Nephron (organoid): ENCODE measurements around the gene ASB16.

ENCODE experiments used
- H3K27ac Mint-ChIP-seq, 3 experiments: 2 replicates each; pipeline ENCODE4 v1.8.0; 2020; ENCODE audit warnings: mixed read lengths in 3 of 3, mild to moderate bottlenecking in 2 of 3, moderate library complexity in 1 of 3
- H3K27me3 Mint-ChIP-seq: 2 replicates; pipeline ENCODE4 v1.8.0; 2021; ENCODE audit warnings: low read depth, mild to moderate bottlenecking, moderate library complexity, mixed read lengths
- H3K36me3 Mint-ChIP-seq: 2 replicates; pipeline ENCODE4 v1.8.0; 2020; ENCODE audit warnings: low read depth, mixed read lengths
- H3K4me1 Mint-ChIP-seq: 2 replicates; pipeline ENCODE4 v1.8.0; 2020; ENCODE audit warnings: mixed read lengths
- H3K4me3 Mint-ChIP-seq, 3 experiments: 2 replicates each; pipeline ENCODE4 v1.8.0; 2020; ENCODE audit warnings: mild to moderate bottlenecking in 3 of 3, mixed read lengths in 3 of 3, moderate library complexity in 2 of 3
- H3K9me3 Mint-ChIP-seq: 2 replicates; pipeline ENCODE4 v1.8.0; 2020; ENCODE audit warnings: mixed read lengths
- CTCF ChIP-seq, 3 experiments: fragments of 200-600 bp; sonication (generic); IDR thresholded peaks; one replicate each; pipeline ENCODE4 v1.5.0; 2021; ENCODE audit warnings: antibody characterized with exemption in 3 of 3; ENCODE audit not compliant: unreplicated experiment in 3 of 3

ASB16 gene

GRCh38 chr17:44186307-44187130 lies 16.0 kb downstream of the ASB16 start, which contains the start of gene TMUB2:
TSS of gene TMUB2 (plus strand) at chr17:44186972. CDS start at chr17:44187709, 737 bp downstream.
- TF ChIP-seq CTCF (IDR thresholded peaks at IDR 0.05; ENCODE audit: unreplicated experiment in 3 of 3), result no peak
- Mint-ChIP-seq H3K4me1 (peaks cover 51% of the 10 kb centered on the region), H3K9me3 (peaks cover 3% of the 10 kb centered on the region), H3K36me3 (peaks cover 29% of the 10 kb centered on the region), H3K27me3 (no peaks in the 10 kb centered on the region), H3K4me3 (peak within 1 kb of the TSS; percentile 92 to 96 (median 93)), H3K27ac (peak within 1 kb of the TSS; percentile 95 to 99 (median 98))

- no peak for TF ChIP-seq CTCF (IDR thresholded peaks at IDR 0.05; ENCODE audit: unreplicated experiment in 3 of 3)
- peak overlapping the region; percentile 92 to 96 (median 93) for H3K4me3 Mint-ChIP-seq
- H3K4me1 Mint-ChIP-seq, result peaks cover 48% of the 10 kb centered on the region
- H3K36me3 Mint-ChIP-seq, result peaks cover 23% of the 10 kb centered on the region
- H3K27me3 Mint-ChIP-seq, result no peaks in the 10 kb centered on the region
- no peaks in the 10 kb centered on the region for H3K9me3 Mint-ChIP-seq
- peak overlapping the region; percentile 95 to 99 (median 98) for H3K27ac Mint-ChIP-seq
These were observed 16.8 kb downstream of the ASB16 start for GRCh38 chr17:44187131-44187899.

- Mint-ChIP-seq H3K27ac (peak overlapping the region in 2 of 3 experiments; percentile 95 to 98), H3K4me1 (peaks cover 48% of the 10 kb centered on the region), H3K9me3 (no peaks in the 10 kb centered on the region)
These were observed 18.3 kb downstream of the ASB16 start for GRCh38 chr17:44188576-44189403.

GRCh38 chr17:44190481-44190880 lies 20.0 kb downstream of the ASB16 start:
- no peak for TF ChIP-seq CTCF (IDR thresholded peaks at IDR 0.05; ENCODE audit: unreplicated experiment in 3 of 3)
- H3K4me3 Mint-ChIP-seq, result peak overlapping the region; percentile 69 to 79 (median 79)
- H3K36me3 Mint-ChIP-seq, result peaks cover 31% of the 10 kb centered on the region
- H3K9me3 Mint-ChIP-seq, result no peaks in the 10 kb centered on the region
- peaks cover 43% of the 10 kb centered on the region for H3K4me1 Mint-ChIP-seq
- peak overlapping the region; percentile 61 to 93 (median 90) for H3K27ac Mint-ChIP-seq
- H3K27me3 Mint-ChIP-seq, result no peaks in the 10 kb centered on the region

More at GRCh38 chr17:44188576-44189403, 18.3 kb downstream of the ASB16 start:
- Mint-ChIP-seq H3K27me3 (no peaks in the 10 kb centered on the region), H3K4me3 (peak overlapping the region; percentile 92 to 96 (median 93)), H3K36me3 (peaks cover 19% of the 10 kb centered on the region)
- no peak for TF ChIP-seq CTCF (IDR thresholded peaks at IDR 0.05; ENCODE audit: unreplicated experiment in 3 of 3)

- Mint-ChIP-seq H3K4me3 (peak overlapping the region; percentile 69 to 79 (median 79)), H3K4me1 (peaks cover 39% of the 10 kb centered on the region), H3K36me3 (peaks cover 38% of the 10 kb centered on the region), H3K9me3 (no peaks in the 10 kb centered on the region), H3K27ac (peak overlapping the region; percentile 61 to 93 (median 90)), H3K27me3 (no peaks in the 10 kb centered on the region)
- TF ChIP-seq CTCF (IDR thresholded peaks at IDR 0.05; ENCODE audit: unreplicated experiment in 3 of 3), result no peak
These were observed 20.9 kb downstream of the ASB16 start for GRCh38 chr17:44191369-44191768.
